KOPT-K1 (cell line): ENCODE results near the gene HSD17B3.
"Not testable (repeated sequence)": the region's sequence is repeated elsewhere in the genome, so short reads cannot be mapped to it uniquely, and the experiment has no call there.

ENCODE experiments used
- H3K27ac ChIP-seq: fragments of 200-600 bp; sonication (generic); 2 replicates; pipeline ENCODE4 v1.5.1; 2016; ENCODE audit warnings: antibody characterized with exemption, mild to moderate bottlenecking, low read depth, low read length; ENCODE audit not compliant: poor library complexity, severe bottlenecking
- H3K36me3 ChIP-seq: fragments of 200-600 bp; sonication (generic); 2 replicates; pipeline ENCODE4 v1.5.1; 2017; ENCODE audit warnings: antibody characterized with exemption, mild to moderate bottlenecking, low read length, moderate library complexity; ENCODE audit not compliant: insufficient read depth
- H3K9me3 ChIP-seq: fragments of 200-600 bp; sonication (generic); 2 replicates; pipeline ENCODE4 v1.5.1; 2017; ENCODE audit warnings: antibody characterized with exemption, low read length, mild to moderate bottlenecking; ENCODE audit not compliant: insufficient read depth, poor library complexity, severe bottlenecking

HSD17B3 gene

GRCh38 chr9:96302021-96302420 is at the start of gene HSD17B3:
Gene HSD17B3, minus strand, starts transcription at chr9:96302176. Its CDS starts 72 bp downstream, at chr9:96302104.
- Histone ChIP-seq H3K36me3 (no peaks in the 10 kb centered on the region), H3K27ac (no peak within 1 kb of the TSS), H3K9me3 (no peaks in the 10 kb centered on the region)

DNA sequence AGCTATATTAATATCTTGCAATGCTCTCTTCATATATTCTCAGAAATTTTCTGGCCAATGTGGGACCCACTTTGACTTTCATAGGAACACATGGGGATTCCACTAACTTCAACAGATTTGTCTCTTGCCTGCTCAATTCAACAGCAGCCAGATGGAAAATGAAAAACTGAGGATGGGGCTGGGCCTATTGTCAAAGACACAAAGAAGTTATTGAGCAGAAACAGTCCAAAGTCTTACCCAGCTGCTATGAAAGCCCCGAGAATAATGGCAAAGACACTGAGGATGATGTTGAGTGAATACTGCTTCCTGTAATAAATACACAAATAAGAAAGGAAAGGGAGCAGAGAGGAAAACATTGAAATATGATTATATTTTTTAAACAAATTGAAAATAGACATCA is 48.9 kb upstream of the HSD17B3 start:
- Histone ChIP-seq H3K9me3 (peaks cover 5% of the 10 kb centered on the region), H3K27ac (no peak overlapping the region), H3K36me3 (no peaks in the 10 kb centered on the region)

- no peak overlapping the region for H3K27ac ChIP-seq
- peaks cover 5% of the 10 kb centered on the region for H3K9me3 ChIP-seq
- H3K36me3 ChIP-seq: no peaks in the 10 kb centered on the region
Observed at GRCh38 chr9:96348261-96348660, 46.3 kb upstream of the HSD17B3 start.

- Histone ChIP-seq H3K9me3 (no peaks in the 10 kb centered on the region), H3K27ac (no peak overlapping the region), H3K36me3 (no peaks in the 10 kb centered on the region)
Observed at GRCh38 chr9:96345551-96345950, 43.6 kb upstream of the HSD17B3 start.

- H3K9me3 ChIP-seq: no peaks in the 10 kb centered on the region
- H3K27ac ChIP-seq: no peak overlapping the region
- no peaks in the 10 kb centered on the region for H3K36me3 ChIP-seq
Observed at GRCh38 chr9:96344458-96345180, 42.6 kb upstream of the HSD17B3 start.

DNA sequence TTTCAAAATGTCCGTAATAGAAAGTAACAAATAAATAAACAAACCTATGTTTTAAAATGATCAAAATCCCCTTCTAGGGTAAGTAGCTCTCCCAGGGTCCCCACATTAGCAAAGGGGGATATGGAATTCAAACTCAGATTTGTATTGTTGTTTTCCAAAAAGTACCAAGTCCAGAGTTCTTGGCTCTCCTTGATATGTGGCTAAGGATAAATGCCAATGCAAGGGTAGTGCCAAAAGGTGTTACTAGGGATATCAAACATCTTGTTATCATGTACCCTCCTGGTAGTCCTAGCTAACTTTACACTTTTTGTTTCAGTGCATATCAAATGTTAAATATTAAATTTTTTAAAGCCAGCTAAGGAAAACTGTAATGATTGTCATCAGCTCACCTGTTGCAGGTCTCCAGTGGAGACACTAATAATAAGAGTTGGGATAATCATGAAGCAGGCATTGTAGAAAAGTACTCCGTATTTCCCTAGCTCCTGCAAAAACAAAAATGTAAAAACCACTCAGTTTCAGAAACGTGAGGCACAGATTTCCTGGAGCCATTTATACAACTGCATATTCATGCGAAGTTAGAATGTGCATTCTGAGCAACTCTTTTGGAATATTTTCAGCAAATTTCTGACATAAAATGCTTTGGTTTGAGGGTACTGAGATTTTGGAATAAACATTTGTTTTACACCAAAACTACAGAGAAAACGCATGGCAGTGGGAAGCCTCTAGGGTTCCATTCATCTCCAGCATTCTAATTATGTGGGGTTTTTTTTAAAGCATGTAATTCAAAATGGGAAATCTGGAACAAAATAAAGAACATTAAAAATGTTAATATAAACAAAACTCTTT is 41.8 kb upstream of the HSD17B3 start:
- Histone ChIP-seq H3K9me3 (no peaks in the 10 kb centered on the region), H3K36me3 (no peaks in the 10 kb centered on the region), H3K27ac (no peak overlapping the region)

- Histone ChIP-seq H3K27ac (no peak overlapping the region), H3K36me3 (no peaks in the 10 kb centered on the region), H3K9me3 (no peaks in the 10 kb centered on the region)
Observed at GRCh38 chr9:96342571-96343245, 40.7 kb upstream of the HSD17B3 start.

GRCh38 chr9:96340707-96341106 is 38.7 kb upstream of the HSD17B3 start:
- H3K36me3 ChIP-seq: no peaks in the 10 kb centered on the region
- H3K9me3 ChIP-seq: no peaks in the 10 kb centered on the region
- no peak overlapping the region for H3K27ac ChIP-seq

- H3K27ac ChIP-seq: no peak overlapping the region
- H3K36me3 ChIP-seq: no peaks in the 10 kb centered on the region
- H3K9me3 ChIP-seq: no peaks in the 10 kb centered on the region
Observed at GRCh38 chr9:96338299-96338698, 36.3 kb upstream of the HSD17B3 start.

- no peaks in the 10 kb centered on the region for H3K36me3 ChIP-seq
- no peaks in the 10 kb centered on the region for H3K9me3 ChIP-seq
- no peak overlapping the region for H3K27ac ChIP-seq
Observed at GRCh38 chr9:96333958-96334357, 32.0 kb upstream of the HSD17B3 start.

- Histone ChIP-seq H3K9me3 (no peaks in the 10 kb centered on the region), H3K36me3 (no peaks in the 10 kb centered on the region), H3K27ac (no peak overlapping the region)
Observed at GRCh38 chr9:96331236-96331947, 29.4 kb upstream of the HSD17B3 start.

DNA sequence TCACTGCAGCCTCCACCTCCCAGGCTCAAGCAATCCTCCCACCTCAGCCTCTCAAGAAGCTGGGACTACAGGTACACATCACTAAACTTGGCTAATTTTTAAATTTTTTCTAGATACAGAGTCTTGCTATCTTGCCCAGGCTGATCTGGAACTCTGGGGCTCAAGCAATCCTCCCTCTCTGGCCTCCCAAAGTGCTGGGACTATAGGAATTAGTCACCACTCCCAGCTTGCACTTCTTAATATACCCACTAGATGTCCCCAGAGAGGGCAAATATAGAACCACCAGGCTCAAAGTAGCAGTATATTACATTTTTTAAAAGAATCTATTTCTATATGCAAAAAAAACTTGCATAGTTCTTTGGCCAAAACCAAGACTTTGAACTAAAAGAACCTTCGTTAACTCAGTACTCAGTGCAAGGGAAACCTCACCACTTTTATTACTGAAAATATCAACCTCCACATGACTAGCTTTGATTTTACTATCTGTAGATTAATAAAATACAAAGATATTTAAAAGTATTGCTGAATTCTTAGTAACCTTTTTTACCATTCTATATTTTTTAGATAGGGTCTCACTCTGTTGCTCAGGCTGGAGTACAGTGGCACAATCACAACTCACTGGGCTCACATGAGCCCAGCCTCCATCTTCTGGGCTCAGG is 25.8 kb upstream of the HSD17B3 start:
- Histone ChIP-seq H3K27ac (no peak overlapping the region), H3K9me3 (no peaks in the 10 kb centered on the region), H3K36me3 (no peaks in the 10 kb centered on the region)

DNA sequence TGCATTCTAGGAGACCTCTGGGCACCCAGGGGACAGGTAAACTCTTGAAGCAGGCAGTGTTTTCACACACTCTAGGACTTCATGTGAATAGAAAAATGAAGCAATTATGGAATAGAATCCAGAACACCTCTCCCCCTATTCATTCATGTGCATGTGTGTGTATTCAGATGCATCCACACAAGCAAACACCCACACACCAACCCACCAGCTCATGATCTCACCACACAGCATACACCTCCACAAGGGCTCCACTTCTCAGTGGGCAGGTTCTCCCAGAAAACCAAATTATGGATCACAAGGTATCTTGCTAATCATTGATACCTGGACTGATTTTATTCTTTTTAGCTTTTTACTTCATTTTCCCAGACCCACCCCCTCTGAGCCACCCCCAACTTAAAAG is 21.2 kb upstream of the HSD17B3 start:
- H3K27ac ChIP-seq: no peak overlapping the region
- no peaks in the 10 kb centered on the region for H3K36me3 ChIP-seq
- no peaks in the 10 kb centered on the region for H3K9me3 ChIP-seq

- H3K9me3 ChIP-seq, H3K27ac ChIP-seq, H3K36me3 ChIP-seq: not testable (repeated sequence)
Observed at GRCh38 chr9:96322736-96323135, 20.8 kb upstream of the HSD17B3 start.
